Measurements from ENCODE around the gene CHD1.

CHD1 gene

GRCh38 chr5:98928873-98929709 is at the start of gene CHD1:
TSS of gene CHD1 (minus strand) at chr5:98929007. CDS start at chr5:98926386, 2,621 bp downstream.
- Histone ChIP-seq H3K9me2 (replicated peaks; ENCODE audit: low read depth, low read length) (no peaks in the 10 kb centered on the region), H3K9ac (ENCODE audit: low read depth, low read length, poor library complexity, severe bottlenecking) (peak within 1 kb of the TSS; percentile 94), H3K4me1 (ENCODE audit: insufficient read depth, low read length, poor library complexity, severe bottlenecking) (peaks cover 15% of the 10 kb centered on the region), H3K36me3 (ENCODE audit: insufficient read depth, low read length) (peaks cover 10% of the 10 kb centered on the region; the same call in 1 of the 2 replicates), H3K27me3 (ENCODE audit: insufficient read depth, low read length, poor library complexity, severe bottlenecking) (no peaks in the 10 kb centered on the region), H3K4me3 (ENCODE audit: low read length, poor library complexity, severe bottlenecking) (peak within 1 kb of the TSS; percentile 95), H3F3A (ENCODE audit: low read depth) (no peaks in the 10 kb centered on the region), H3K9me3 (ENCODE audit: insufficient read depth, low read depth, low read length) (no peaks in the 10 kb centered on the region), H2AFZ (ENCODE audit: low read length) (peak within 1 kb of the TSS; percentile 95), H4K20me1 (ENCODE audit: insufficient read depth, low read length, poor library complexity, severe bottlenecking) (peaks cover 41% of the 10 kb centered on the region), H3K4me2 (ENCODE audit: low read depth, low read length, poor library complexity, severe bottlenecking) (peak within 1 kb of the TSS; percentile 83), H3K79me2 (ENCODE audit: insufficient read depth, low read length) (peaks cover 56% of the 10 kb centered on the region)
- TF ChIP-seq EZH2phosphoT487 (IDR thresholded peaks at IDR 0.05; ENCODE audit: borderline replicate concordance) (no peak), CTCF (conservative IDR thresholded peaks at IDR 0.05; ENCODE audit: low read length) (no peak)

- H3K36me3 ChIP-seq (ENCODE audit: insufficient read depth, low read length): no peaks in the 10 kb centered on the region
- TF ChIP-seq CTCF (conservative IDR thresholded peaks at IDR 0.05; ENCODE audit: low read length): no peak
- TF ChIP-seq EZH2phosphoT487 (IDR thresholded peaks at IDR 0.05; ENCODE audit: borderline replicate concordance): no peak
- H3K27me3 ChIP-seq (ENCODE audit: insufficient read depth, low read length, poor library complexity, severe bottlenecking): no peaks in the 10 kb centered on the region
- no peaks in the 10 kb centered on the region for H4K20me1 ChIP-seq (ENCODE audit: insufficient read depth, low read length, poor library complexity, severe bottlenecking)
- H3K4me2 ChIP-seq (ENCODE audit: low read depth, low read length, poor library complexity, severe bottlenecking): no peak overlapping the region
- no peaks in the 10 kb centered on the region for H3K79me2 ChIP-seq (ENCODE audit: insufficient read depth, low read length)
- no peaks in the 10 kb centered on the region for H3F3A ChIP-seq (ENCODE audit: low read depth)
- no peak overlapping the region for H3K4me3 ChIP-seq (ENCODE audit: low read length, poor library complexity, severe bottlenecking)
- no peak overlapping the region for H2AFZ ChIP-seq (ENCODE audit: low read length)
- no peak overlapping the region for H3K9ac ChIP-seq (ENCODE audit: low read depth, low read length, poor library complexity, severe bottlenecking)
- H3K9me3 ChIP-seq (ENCODE audit: insufficient read depth, low read depth, low read length): no peaks in the 10 kb centered on the region
- no peaks in the 10 kb centered on the region for H3K9me2 ChIP-seq (replicated peaks; ENCODE audit: low read depth, low read length)
- no peaks in the 10 kb centered on the region for H3K4me1 ChIP-seq (ENCODE audit: insufficient read depth, low read length, poor library complexity, severe bottlenecking)
Measured at GRCh38 chr5:98978528-98978927, 49.7 kb upstream of the CHD1 start.

GRCh38 chr5:98977723-98978122 is 48.9 kb upstream of the CHD1 start:
- H3K9ac ChIP-seq (ENCODE audit: low read depth, low read length, poor library complexity, severe bottlenecking): no peak overlapping the region
- no peaks in the 10 kb centered on the region for H3K79me2 ChIP-seq (ENCODE audit: insufficient read depth, low read length)
- no peak overlapping the region for H3K4me2 ChIP-seq (ENCODE audit: low read depth, low read length, poor library complexity, severe bottlenecking)
- H3K9me2 ChIP-seq (replicated peaks; ENCODE audit: low read depth, low read length): no peaks in the 10 kb centered on the region
- TF ChIP-seq EZH2phosphoT487 (IDR thresholded peaks at IDR 0.05; ENCODE audit: borderline replicate concordance) (no peak), CTCF (conservative IDR thresholded peaks at IDR 0.05; ENCODE audit: low read length) (no peak)
- H2AFZ ChIP-seq (ENCODE audit: low read length): no peak overlapping the region
- H3F3A ChIP-seq (ENCODE audit: low read depth): no peaks in the 10 kb centered on the region
- no peaks in the 10 kb centered on the region for H3K4me1 ChIP-seq (ENCODE audit: insufficient read depth, low read length, poor library complexity, severe bottlenecking)
- H3K36me3 ChIP-seq (ENCODE audit: insufficient read depth, low read length): no peaks in the 10 kb centered on the region
- H3K27me3 ChIP-seq (ENCODE audit: insufficient read depth, low read length, poor library complexity, severe bottlenecking): no peaks in the 10 kb centered on the region
- no peak overlapping the region for H3K4me3 ChIP-seq (ENCODE audit: low read length, poor library complexity, severe bottlenecking)
- no peaks in the 10 kb centered on the region for H4K20me1 ChIP-seq (ENCODE audit: insufficient read depth, low read length, poor library complexity, severe bottlenecking)
- no peaks in the 10 kb centered on the region for H3K9me3 ChIP-seq (ENCODE audit: insufficient read depth, low read depth, low read length)
